HEK293 (cell line): ENCODE data around the gene CHSY1.

Source experiments
- ZNF274 ChIP-seq, 2 experiments: fragments of 200-500 bp in 1 of 2; fragments of 450-650 bp in 1 of 2; sonication (Bioruptor generic) in 1 of 2; formaldehyde crosslinking in 1 of 2; IDR thresholded peaks; 2 replicates each; pipeline versions ENCODE4 v1.5.1 to v1.6.1; 2014 to 2016; ENCODE audit warnings: borderline replicate concordance in 1 of 2, inconsistent platforms in 1 of 2, low read length in 1 of 2, missing biosample characterization in 1 of 2, missing genetic modification characterization in 1 of 2
- ZNF558 ChIP-seq: fragments of 450-650 bp; formaldehyde crosslinking; IDR thresholded peaks from 2 replicates; pipeline ENCODE4 v1.5.1; 2016; ENCODE audit warnings: missing biosample characterization, missing genetic modification characterization
- ZNF629 ChIP-seq: fragments of 450-650 bp; formaldehyde crosslinking; IDR thresholded peaks from 2 replicates; pipeline ENCODE4 v1.5.1; 2017; ENCODE audit warnings: missing biosample characterization, missing genetic modification characterization
- ZNF777 ChIP-seq: fragments of 450-650 bp; formaldehyde crosslinking; IDR thresholded peaks from 2 replicates; pipeline ENCODE4 v1.5.1; 2017; ENCODE audit warnings: missing biosample characterization, missing genetic modification characterization, borderline replicate concordance
- ZNF843 ChIP-seq: fragments of 450-650 bp; formaldehyde crosslinking; IDR thresholded peaks from 2 replicates; pipeline ENCODE4 v1.5.1; 2016; ENCODE audit warnings: missing biosample characterization, missing genetic modification characterization
- TF ChIP-seq, protein P1 (sequence below): fragments of 450-650 bp; formaldehyde crosslinking; IDR thresholded peaks from 2 replicates; pipeline ENCODE4 v1.5.1; 2016; ENCODE audit warnings: missing biosample characterization, missing genetic modification characterization

DNA sequence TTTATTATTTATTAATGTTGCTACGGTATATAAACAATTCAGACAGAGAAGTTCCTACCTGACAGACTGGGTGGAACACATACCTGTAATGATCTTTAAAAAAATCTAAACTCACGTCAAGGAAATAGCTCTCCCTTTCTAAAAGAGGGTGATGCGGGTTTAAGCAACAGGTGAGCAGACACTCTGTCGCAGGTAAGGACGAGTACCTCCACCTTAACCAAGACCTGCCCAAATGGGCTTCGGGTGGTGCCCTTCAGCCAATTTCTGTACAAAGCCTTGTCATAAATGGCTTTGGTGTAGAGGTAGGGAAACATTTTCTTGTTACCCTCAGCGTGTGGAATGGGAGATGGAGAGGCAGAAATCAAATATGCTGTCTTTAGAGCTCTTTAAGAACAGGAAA, 67.0 kb downstream of the CHSY1 start:
- TF ChIP-seq, protein P1, sequence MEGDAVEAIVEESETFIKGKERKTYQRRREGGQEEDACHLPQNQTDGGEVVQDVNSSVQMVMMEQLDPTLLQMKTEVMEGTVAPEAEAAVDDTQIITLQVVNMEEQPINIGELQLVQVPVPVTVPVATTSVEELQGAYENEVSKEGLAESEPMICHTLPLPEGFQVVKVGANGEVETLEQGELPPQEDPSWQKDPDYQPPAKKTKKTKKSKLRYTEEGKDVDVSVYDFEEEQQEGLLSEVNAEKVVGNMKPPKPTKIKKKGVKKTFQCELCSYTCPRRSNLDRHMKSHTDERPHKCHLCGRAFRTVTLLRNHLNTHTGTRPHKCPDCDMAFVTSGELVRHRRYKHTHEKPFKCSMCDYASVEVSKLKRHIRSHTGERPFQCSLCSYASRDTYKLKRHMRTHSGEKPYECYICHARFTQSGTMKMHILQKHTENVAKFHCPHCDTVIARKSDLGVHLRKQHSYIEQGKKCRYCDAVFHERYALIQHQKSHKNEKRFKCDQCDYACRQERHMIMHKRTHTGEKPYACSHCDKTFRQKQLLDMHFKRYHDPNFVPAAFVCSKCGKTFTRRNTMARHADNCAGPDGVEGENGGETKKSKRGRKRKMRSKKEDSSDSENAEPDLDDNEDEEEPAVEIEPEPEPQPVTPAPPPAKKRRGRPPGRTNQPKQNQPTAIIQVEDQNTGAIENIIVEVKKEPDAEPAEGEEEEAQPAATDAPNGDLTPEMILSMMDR (tag by site-specific recombination): no peak
- no peak for TF ChIP-seq ZNF558
- TF ChIP-seq ZNF274 (IDR thresholded peaks at IDR 0.05; ENCODE audit: low read length): no peak
- TF ChIP-seq ZNF274 (tag by site-specific recombination; IDR thresholded peaks at IDR 0.05; ENCODE audit: borderline replicate concordance): no peak
- TF ChIP-seq ZNF629 (tag by site-specific recombination): no peak
- no peak for TF ChIP-seq ZNF777
- no peak for TF ChIP-seq ZNF843 (tag by site-specific recombination)
